ENCODE data around the gene ZFP64.

Gene ZFP64

DNA sequence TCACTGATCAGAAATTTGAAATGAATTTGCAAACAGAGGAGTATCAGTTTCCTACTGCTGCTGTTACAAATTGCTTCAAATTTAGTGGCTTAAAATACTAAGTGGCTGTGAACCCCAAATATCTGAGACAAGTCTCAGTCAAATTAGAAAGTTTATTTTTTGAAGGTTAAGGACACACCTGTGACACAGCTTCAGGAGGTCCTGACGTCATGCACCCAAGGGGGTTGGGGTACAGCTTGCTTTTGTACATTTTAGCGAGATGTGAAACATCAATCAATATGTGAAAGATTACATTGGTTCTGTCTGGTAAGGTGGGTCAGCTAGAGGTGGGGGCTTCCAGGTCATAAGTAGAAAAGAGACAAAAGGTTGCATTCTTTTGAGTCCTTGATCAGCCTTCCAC is 21.4 kb upstream of the ZFP64 start:
- TF ChIP-seq CTCF (IDR thresholded peaks at IDR 0.05; ENCODE audit: low read depth, low read length): no peak

DNA sequence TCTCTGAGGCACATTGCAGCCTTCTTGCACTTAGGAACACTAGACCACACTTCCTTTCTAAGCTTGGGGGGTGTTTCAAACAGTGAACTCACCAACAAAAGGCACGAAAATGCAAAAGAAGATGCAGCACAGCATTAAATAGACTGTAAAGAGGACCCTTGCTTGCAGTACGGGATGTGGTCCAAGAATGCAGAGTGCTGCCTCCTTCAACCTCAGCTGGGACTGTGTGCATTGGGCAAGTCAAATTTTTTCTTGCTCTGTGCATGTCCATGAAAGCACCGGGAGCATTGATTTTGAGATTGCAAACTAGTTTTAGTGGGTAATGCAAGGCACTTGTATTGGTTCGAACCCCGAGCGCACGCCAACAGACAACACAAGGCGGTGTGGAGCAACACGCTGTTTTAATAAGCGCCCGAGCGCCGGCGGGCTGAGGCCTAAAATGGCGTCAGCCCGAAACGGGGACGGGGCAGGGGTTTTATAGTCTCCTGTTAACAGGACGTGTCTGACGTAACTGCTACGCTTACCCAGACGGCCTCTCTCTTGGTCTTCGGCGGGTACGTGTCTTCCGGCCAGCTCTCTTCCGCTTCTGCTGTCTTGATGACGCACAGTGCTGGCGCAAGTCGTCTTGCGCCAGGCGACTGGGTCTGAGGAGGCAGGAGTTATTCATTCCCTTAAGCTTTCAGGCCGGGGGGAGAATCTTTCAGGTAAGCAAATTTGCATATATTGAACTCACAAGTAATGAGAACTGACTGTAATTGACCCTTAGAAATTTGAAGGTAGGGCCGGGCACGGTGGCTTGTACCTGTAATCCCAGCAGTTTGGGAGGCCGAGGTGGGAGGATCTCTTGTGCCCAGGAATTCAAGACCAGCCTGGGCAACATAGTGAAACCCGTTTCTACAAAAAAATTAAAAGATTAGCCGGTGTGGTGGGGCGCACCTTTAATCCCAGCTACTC is 18.7 kb upstream of the ZFP64 start:
- no peak overlapping the region for H3K4me3 ChIP-seq (ENCODE audit: low read depth, low read length)
- TF ChIP-seq CTCF (IDR thresholded peaks at IDR 0.05; ENCODE audit: low read depth, low read length): no peak

More for the DNA sequence above, 21.4 kb upstream of the ZFP64 start:
- no peak overlapping the region for H3K4me3 ChIP-seq (ENCODE audit: low read depth, low read length)

GRCh38 chr20:52209154-52209571 is 17.6 kb upstream of the ZFP64 start:
- TF ChIP-seq CTCF (IDR thresholded peaks at IDR 0.05; ENCODE audit: low read depth, low read length): no peak
- H3K4me3 ChIP-seq (ENCODE audit: low read depth, low read length): no peak overlapping the region

- TF ChIP-seq CTCF (IDR thresholded peaks at IDR 0.05; ENCODE audit: low read depth, low read length): no peak
These were observed 15.6 kb upstream of the ZFP64 start for GRCh38 chr20:52207020-52207810.

DNA sequence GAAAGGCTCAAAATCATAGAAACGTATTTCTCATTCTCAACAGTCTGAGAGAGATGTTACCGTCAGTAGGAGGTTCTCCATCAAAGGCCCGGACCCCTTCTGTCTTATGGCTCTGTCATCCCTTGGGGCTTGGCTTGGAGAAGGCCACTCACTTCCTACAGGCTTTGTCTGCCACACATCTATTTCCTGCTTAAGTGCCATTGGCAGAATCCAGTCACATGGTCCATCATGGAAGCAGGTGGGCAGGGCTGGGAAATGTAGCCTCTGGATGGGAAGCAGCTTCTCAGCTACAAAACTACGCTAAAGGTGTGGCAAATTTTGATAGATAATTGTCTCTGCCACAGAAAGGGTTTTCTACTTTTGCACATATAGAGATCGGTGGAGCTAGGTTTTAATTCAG is 12.6 kb upstream of the ZFP64 start:
- H3K4me3 ChIP-seq (ENCODE audit: low read depth, low read length): no peak overlapping the region
- TF ChIP-seq CTCF (IDR thresholded peaks at IDR 0.05; ENCODE audit: low read depth, low read length): no peak

More at GRCh38 chr20:52207020-52207810, 15.6 kb upstream of the ZFP64 start:
- H3K4me3 ChIP-seq (ENCODE audit: low read depth, low read length): no peak overlapping the region

GRCh38 chr20:52201395-52201794 is 9.8 kb upstream of the ZFP64 start:
- no peak for TF ChIP-seq CTCF (IDR thresholded peaks at IDR 0.05; ENCODE audit: low read depth, low read length)

GRCh38 chr20:52200870-52201269 is 9.3 kb upstream of the ZFP64 start:
- TF ChIP-seq CTCF (IDR thresholded peaks at IDR 0.05; ENCODE audit: low read depth, low read length): no peak

More at GRCh38 chr20:52201395-52201794, 9.8 kb upstream of the ZFP64 start:
- H3K4me3 ChIP-seq (ENCODE audit: low read depth, low read length): no peak overlapping the region

More at GRCh38 chr20:52200870-52201269, 9.3 kb upstream of the ZFP64 start:
- no peak overlapping the region for H3K4me3 ChIP-seq (ENCODE audit: low read depth, low read length)
